GM19468 (cell line): ENCODE data around the gene TRIM63.

Experiments used
- ATAC-seq: cut with Tn5 transposase; IDR thresholded peaks from one replicate; pipeline ENCODE4 v1.9.1; 2021; ENCODE audit warnings: mild to moderate bottlenecking, moderate library complexity, moderate number of reproducible peaks; ENCODE audit not compliant: unreplicated experiment; ENCODE audit errors: extremely low read depth

TRIM63 gene

GRCh38 chr1:26037904-26038303 is 29.5 kb downstream of the TRIM63 start:
- no peak for ATAC-seq

GRCh38 chr1:26036756-26037281 is 30.6 kb downstream of the TRIM63 start:
- no peak for ATAC-seq

GRCh38 chr1:26035959-26036755 is 31.3 kb downstream of the TRIM63 start:
- peak; percentile 51 for ATAC-seq

- ATAC-seq, result peak; percentile 40
Observed at GRCh38 chr1:26035203-26035958, 32.0 kb downstream of the TRIM63 start.

GRCh38 chr1:26034504-26035202 is 32.8 kb downstream of the TRIM63 start:
- no peak for ATAC-seq

GRCh38 chr1:26032656-26033357 is 34.6 kb downstream of the TRIM63 start:
- no peak for ATAC-seq

GRCh38 chr1:26031611-26032220 is 35.7 kb downstream of the TRIM63 start:
- no peak for ATAC-seq

GRCh38 chr1:26031196-26031595 is 36.2 kb downstream of the TRIM63 start:
- ATAC-seq, result no peak

- no peak for ATAC-seq
Observed at GRCh38 chr1:26029864-26030481, 37.5 kb downstream of the TRIM63 start.

- ATAC-seq, result no peak
Observed at GRCh38 chr1:26029054-26029863, 38.2 kb downstream of the TRIM63 start.

GRCh38 chr1:26028490-26028980 is 38.9 kb downstream of the TRIM63 start:
- ATAC-seq, result no peak

- ATAC-seq, result no peak
Observed at GRCh38 chr1:26027716-26028489, 39.5 kb downstream of the TRIM63 start.

- ATAC-seq, result no peak
Observed at GRCh38 chr1:26025517-26025916, 41.9 kb downstream of the TRIM63 start.

- ATAC-seq, result no peak
Observed at GRCh38 chr1:26025060-26025459, 42.4 kb downstream of the TRIM63 start.

GRCh38 chr1:26023826-26024225 is 43.6 kb downstream of the TRIM63 start:
- ATAC-seq, result no peak

GRCh38 chr1:26023009-26023408 is 44.4 kb downstream of the TRIM63 start:
- ATAC-seq, result no peak

GRCh38 chr1:26022404-26022779 is 45.0 kb downstream of the TRIM63 start:
- ATAC-seq, result no peak
